NCI-H1436 treated with DMSO at 0.1 percent for 48 hours (cell line): ENCODE results near the gene CDA.
"Not testable (repeated sequence)": the region's sequence is repeated elsewhere in the genome, so short reads cannot be mapped to it uniquely, and the experiment has no call there.

Source experiments
- DNase-seq: peaks from one replicate; lab custom pipeline; 2025; lab: John Stamatoyannopoulos, UW

CDA gene

GRCh38 chr1:20586953-20587660, 1.8 kb upstream of the CDA start:
- no peak for DNase-seq

- DNase-seq, result no peak
Observed at GRCh38 chr1:20587661-20588053, 1.2 kb upstream of the CDA start.

GRCh38 chr1:20589331-20590278, 708 bp downstream of the CDA start:
- no peak for DNase-seq

GRCh38 chr1:20590306-20590777, 1.4 kb downstream of the CDA start:
- no peak for DNase-seq

GRCh38 chr1:20593756-20594155, 4.9 kb downstream of the CDA start:
- DNase-seq, result no peak

GRCh38 chr1:20594746-20595145, 5.8 kb downstream of the CDA start:
- no peak for DNase-seq

GRCh38 chr1:20596106-20596505, 7.2 kb downstream of the CDA start:
- DNase-seq, result no peak

- no peak for DNase-seq
Observed at GRCh38 chr1:20597650-20598049, 8.8 kb downstream of the CDA start.

GRCh38 chr1:20600156-20600555, 11.3 kb downstream of the CDA start:
- DNase-seq, result no peak

GRCh38 chr1:20601129-20601825, 12.4 kb downstream of the CDA start:
- DNase-seq, result no peak

GRCh38 chr1:20602851-20603450, 14.1 kb downstream of the CDA start:
- DNase-seq, result no peak

- DNase-seq, result no peak
Observed at GRCh38 chr1:20603504-20604464, 14.9 kb downstream of the CDA start.

GRCh38 chr1:20604678-20605077, 15.8 kb downstream of the CDA start:
- no peak for DNase-seq

- not testable (repeated sequence) for DNase-seq
Observed at GRCh38 chr1:20606801-20607570, 18.1 kb downstream of the CDA start.

GRCh38 chr1:20609541-20609940, 20.6 kb downstream of the CDA start:
- no peak for DNase-seq

GRCh38 chr1:20610970-20611369, 22.1 kb downstream of the CDA start:
- DNase-seq, result no peak

GRCh38 chr1:20611652-20612051, 22.8 kb downstream of the CDA start:
- DNase-seq, result no peak

GRCh38 chr1:20612221-20612746, 23.4 kb downstream of the CDA start:
- DNase-seq, result no peak

- DNase-seq, result no peak
Observed at GRCh38 chr1:20614131-20614579, 25.3 kb downstream of the CDA start.
